K562 (cell line): ENCODE data around the gene HYOU1. TPM values are rescaled to one million over a fixed set of nuclear protein-coding genes. Genes with fewer than 3 reads are reported as not detected.

ENCODE experiments used
- ARID1B ChIP-seq: fragments of 450-650 bp; IDR thresholded peaks from 2 replicates; pipeline ENCODE4 v1.6.1; 2016; ENCODE audit warnings: antibody characterized with exemption, mild to moderate bottlenecking, inconsistent platforms
- ATF4 ChIP-seq: fragments of 450-650 bp; formaldehyde crosslinking; IDR thresholded peaks from 2 replicates; pipeline ENCODE4 v1.4.0; 2022; ENCODE audit warnings: mild to moderate bottlenecking, moderate library complexity
- ELF4 ChIP-seq: fragments of 450-650 bp; formaldehyde crosslinking; IDR thresholded peaks from 2 replicates; pipeline ENCODE4 v1.4.0; 2022; ENCODE audit warnings: missing genetic modification characterization
- NBN ChIP-seq: fragments of 450-650 bp; IDR thresholded peaks from 2 replicates; pipeline ENCODE4 v1.6.1; 2016; ENCODE audit warnings: low read depth, mild to moderate bottlenecking
- NCOA1 ChIP-seq: fragments of 450-650 bp; IDR thresholded peaks from 2 replicates; pipeline ENCODE4 v1.6.1; 2016; ENCODE audit warnings: low read depth
- RAD21 ChIP-seq, 2 experiments: fragments of 250-450 bp in 1 of 2; fragments of 450-650 bp in 1 of 2; sonication (Bioruptor Pico) in 1 of 2; formaldehyde crosslinking in 1 of 2; IDR thresholded peaks in 1 of 2; conservative IDR thresholded peaks in 1 of 2; 2 replicates each; pipeline versions ENCODE4 v1.4.0 to v1.8.0; 2020 to 2022; ENCODE audit warnings: mild to moderate bottlenecking in 2 of 2, moderate library complexity in 1 of 2
- RAD51 ChIP-seq: fragments of 450-650 bp; IDR thresholded peaks from 2 replicates; pipeline ENCODE4 v1.7.1; 2016; ENCODE audit warnings: low read depth, mild to moderate bottlenecking, borderline replicate concordance
- SP1 ChIP-seq: sonication (generic); formaldehyde crosslinking; IDR thresholded peaks from 2 replicates; pipeline ENCODE4 v1.8.1; 2022; ENCODE audit warnings: mild to moderate bottlenecking, missing genetic modification reagents
- THRA ChIP-seq: fragments of 450-650 bp; IDR thresholded peaks from 2 replicates; pipeline ENCODE4 v1.6.1; 2017; ENCODE audit warnings: mild to moderate bottlenecking, moderate library complexity
- ZBTB17 ChIP-seq: fragments of 450-650 bp; formaldehyde crosslinking; IDR thresholded peaks from 2 replicates; pipeline ENCODE4 v1.4.0; 2020; ENCODE audit warnings: mild to moderate bottlenecking
- ZHX1 ChIP-seq: fragments of 150-350 bp; conservative IDR thresholded peaks from 2 replicates; pipeline ENCODE4 v1.6.1; 2014; ENCODE audit warnings: low read length
- ZNF354B ChIP-seq: fragments of 250-450 bp; sonication (Bioruptor Pico); IDR thresholded peaks from 2 replicates; pipeline ENCODE4 v1.4.0; 2020
- polyA plus RNA-seq, 8 experiments: library from polyadenylated mRNA; depleted of rRNA in 4 of 8; stranded (reverse) in 5 of 8; unstranded in 3 of 8; fragments of >200 nt; fragmentation: Nextera tagmentation in 2 of 8; fragmentation: Illumina TruSeq in 1 of 8; extraction: Ambion mirVana in 2 of 8; extraction: Trizol in 1 of 8; gene quantifications; 2 replicates each; pipeline versions ENCODE4 v1.2.1 to v1.2.3, GENCODE V29; 2011 to 2014; ENCODE audit warnings: inconsistent platforms in 1 of 8, missing spikeins in 1 of 8
- total RNA-seq, 7 experiments: library from RNA; depleted of rRNA in 6 of 7; stranded (reverse); fragments of >200 nt in 6 of 7; fragmentation: Illumina TruSeq in 2 of 7; extraction: Trizol in 2 of 7; gene quantifications; 2 replicates each; pipeline versions ENCODE4 v1.2.1 to v1.2.3, GENCODE V29; 2011 to 2021; ENCODE audit warnings: low replicate concordance in 1 of 7
- TF ChIP-seq, protein P1 (sequence below): sonication (generic); formaldehyde crosslinking; IDR thresholded peaks from 2 replicates; pipeline ENCODE4 v1.8.0; 2022; ENCODE audit warnings: mild to moderate bottlenecking, missing genetic modification reagents
- TF ChIP-seq, protein P2 (sequence below): fragments of 250-450 bp; sonication (Bioruptor Pico); IDR thresholded peaks from 2 replicates; pipeline ENCODE4 v1.8.0; 2021; ENCODE audit warnings: mild to moderate bottlenecking, moderate library complexity
- TF ChIP-seq, protein P3 (sequence below): fragments of 450-650 bp; IDR thresholded peaks from 2 replicates; pipeline ENCODE4 v1.6.1; 2014; ENCODE audit warnings: low read depth, mild to moderate bottlenecking, moderate library complexity, borderline replicate concordance
- TF ChIP-seq, protein P4 (sequence below): fragments of 250-450 bp; sonication (Bioruptor Pico); IDR thresholded peaks from 2 replicates; pipeline ENCODE4 v1.4.0; 2020; ENCODE audit warnings: mild to moderate bottlenecking, moderate library complexity

HYOU1 gene
- total and polyA plus RNA-seq, 9 of the 15 experiments (the other 6 are each of a cell fraction or from before 2014, with no cell fraction given) = 19.5 to 197 (median 128) TPM

DNA sequence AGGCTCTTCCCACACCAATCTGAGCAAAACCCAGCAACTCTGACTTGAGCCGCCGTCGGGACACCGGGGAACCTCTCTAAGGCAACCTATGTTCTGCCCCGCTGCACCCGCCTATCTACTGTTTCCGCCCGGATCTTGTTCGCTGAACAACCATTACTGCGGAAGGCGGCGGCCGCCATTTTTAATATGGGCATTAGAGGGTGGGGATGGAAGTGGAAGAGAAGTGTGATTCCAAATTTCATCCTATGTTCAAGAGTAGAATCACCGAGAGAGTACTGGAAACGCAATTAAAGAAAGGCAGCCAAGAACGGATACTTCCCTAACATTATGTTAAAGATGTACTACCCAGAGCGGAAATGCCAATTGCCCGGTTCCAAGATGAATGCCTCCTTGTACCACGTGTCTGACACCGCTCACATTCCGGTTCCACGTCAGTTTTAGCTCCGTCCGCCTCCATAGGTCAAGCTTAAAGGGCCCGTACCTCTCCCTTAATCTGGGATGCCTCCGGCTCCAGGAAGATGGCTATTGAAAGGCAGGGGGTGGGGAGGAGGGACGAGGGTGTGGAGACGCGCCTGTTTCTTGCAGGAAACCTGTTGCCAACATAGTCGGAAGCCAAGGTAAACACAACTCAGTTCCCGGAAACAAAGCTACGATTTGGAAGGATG, 44.9 kb upstream of the HYOU1 start, which contains the start of gene DPAGT1 (continued):
- TF ChIP-seq ARID1B (no peak), RAD51 (peak; percentile 92), ELF4 (CRISPR knock-in tag) (peak; percentile 70; the same call in 1 of the 2 replicates), THRA (no peak), ZBTB17 (peak; percentile 78; the same call in 1 of the 2 replicates), ZNF354B (no peak), NBN (no peak; the same call in 1 of the 2 replicates), NCOA1 (peak; percentile 95), SP1 (peak; percentile 68), ZHX1 (no peak), ATF4 (CRISPR knock-in tag) (0 out of 2 replicates have a peak, but pooled peaks have one; percentile 23), RAD21 (CRISPR knock-in tag; conservative IDR thresholded peaks at IDR 0.05 in 1 of 2, IDR thresholded peaks at IDR 0.05 in 1 of 2) (no peak)
- TF ChIP-seq, protein P1, sequence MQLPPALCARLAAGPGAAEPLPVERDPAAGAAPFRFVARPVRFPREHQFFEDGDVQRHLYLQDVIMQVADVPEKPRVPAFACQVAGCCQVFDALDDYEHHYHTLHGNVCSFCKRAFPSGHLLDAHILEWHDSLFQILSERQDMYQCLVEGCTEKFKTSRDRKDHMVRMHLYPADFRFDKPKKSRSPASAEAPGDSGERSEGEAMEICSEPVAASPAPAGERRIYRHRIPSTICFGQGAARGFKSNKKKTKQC (CRISPR knock-in tag) = no peak
- TF ChIP-seq, protein P2, sequence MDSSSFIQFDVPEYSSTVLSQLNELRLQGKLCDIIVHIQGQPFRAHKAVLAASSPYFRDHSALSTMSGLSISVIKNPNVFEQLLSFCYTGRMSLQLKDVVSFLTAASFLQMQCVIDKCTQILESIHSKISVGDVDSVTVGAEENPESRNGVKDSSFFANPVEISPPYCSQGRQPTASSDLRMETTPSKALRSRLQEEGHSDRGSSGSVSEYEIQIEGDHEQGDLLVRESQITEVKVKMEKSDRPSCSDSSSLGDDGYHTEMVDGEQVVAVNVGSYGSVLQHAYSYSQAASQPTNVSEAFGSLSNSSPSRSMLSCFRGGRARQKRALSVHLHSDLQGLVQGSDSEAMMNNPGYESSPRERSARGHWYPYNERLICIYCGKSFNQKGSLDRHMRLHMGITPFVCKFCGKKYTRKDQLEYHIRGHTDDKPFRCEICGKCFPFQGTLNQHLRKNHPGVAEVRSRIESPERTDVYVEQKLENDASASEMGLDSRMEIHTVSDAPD (CRISPR knock-in tag) = no peak
- TF ChIP-seq, protein P3, sequence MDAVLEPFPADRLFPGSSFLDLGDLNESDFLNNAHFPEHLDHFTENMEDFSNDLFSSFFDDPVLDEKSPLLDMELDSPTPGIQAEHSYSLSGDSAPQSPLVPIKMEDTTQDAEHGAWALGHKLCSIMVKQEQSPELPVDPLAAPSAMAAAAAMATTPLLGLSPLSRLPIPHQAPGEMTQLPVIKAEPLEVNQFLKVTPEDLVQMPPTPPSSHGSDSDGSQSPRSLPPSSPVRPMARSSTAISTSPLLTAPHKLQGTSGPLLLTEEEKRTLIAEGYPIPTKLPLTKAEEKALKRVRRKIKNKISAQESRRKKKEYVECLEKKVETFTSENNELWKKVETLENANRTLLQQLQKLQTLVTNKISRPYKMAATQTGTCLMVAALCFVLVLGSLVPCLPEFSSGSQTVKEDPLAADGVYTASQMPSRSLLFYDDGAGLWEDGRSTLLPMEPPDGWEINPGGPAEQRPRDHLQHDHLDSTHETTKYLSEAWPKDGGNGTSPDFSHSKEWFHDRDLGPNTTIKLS = peak; percentile 98
- TF ChIP-seq, protein P4, sequence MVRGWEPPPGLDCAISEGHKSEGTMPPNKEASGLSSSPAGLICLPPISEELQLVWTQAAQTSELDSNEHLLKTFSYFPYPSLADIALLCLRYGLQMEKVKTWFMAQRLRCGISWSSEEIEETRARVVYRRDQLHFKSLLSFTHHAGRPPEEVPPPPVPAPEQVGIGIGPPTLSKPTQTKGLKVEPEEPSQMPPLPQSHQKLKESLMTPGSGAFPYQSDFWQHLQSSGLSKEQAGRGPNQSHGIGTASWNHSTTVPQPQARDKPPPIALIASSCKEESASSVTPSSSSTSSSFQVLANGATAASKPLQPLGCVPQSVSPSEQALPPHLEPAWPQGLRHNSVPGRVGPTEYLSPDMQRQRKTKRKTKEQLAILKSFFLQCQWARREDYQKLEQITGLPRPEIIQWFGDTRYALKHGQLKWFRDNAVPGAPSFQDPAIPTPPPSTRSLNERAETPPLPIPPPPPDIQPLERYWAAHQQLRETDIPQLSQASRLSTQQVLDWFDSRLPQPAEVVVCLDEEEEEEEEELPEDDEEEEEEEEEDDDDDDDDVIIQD = no peak
